NCI-H1436 treated with DMSO at 0.1 percent for 48 hours (cell line): Measurements from ENCODE around the gene SPCS3.
"Not testable (repeated sequence)": the region's sequence is repeated elsewhere in the genome, so short reads cannot be mapped to it uniquely, and the experiment has no call there.

ENCODE experiments used
- DNase-seq: peaks from one replicate; lab custom pipeline; 2025; lab: John Stamatoyannopoulos, UW

Gene SPCS3

DNA sequence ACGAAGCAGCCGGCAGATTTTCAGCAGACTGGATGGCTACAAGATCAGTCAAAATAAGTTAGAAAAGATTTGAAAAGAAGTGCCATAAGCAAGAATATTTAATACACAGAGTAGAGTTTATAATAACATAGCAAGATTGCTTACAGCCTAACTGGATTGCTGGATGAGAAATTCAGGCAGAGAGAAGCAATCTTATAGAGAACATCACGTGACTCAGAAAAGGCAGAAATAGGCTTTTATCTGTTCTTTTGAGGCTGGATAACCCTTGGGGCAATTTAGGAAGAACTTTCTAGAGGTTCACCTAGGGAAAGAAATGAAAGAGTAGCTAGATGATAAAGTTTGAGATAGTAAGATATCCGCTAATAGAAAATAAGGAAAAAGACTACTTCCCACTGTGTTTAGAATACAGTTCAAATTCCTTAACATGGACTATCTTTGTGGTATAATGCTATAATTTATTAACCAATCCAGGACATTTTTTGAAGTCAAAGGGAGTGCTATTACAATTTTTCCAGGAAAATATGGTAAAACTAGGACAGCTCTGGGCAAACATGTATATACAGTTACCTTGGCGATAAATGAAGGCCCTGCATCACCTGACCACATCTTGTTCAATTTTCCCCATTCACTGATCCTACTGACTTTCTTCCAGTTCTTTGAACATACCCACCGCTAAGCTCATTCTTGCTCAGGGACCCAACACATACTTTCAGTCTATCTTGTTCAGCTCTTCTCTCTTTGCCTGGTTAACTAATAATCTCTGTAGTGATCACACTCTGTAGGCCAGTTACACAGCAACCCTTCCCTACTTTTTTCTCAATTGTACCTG, 12.7 kb upstream of the SPCS3 start:
- no peak for DNase-seq

DNA sequence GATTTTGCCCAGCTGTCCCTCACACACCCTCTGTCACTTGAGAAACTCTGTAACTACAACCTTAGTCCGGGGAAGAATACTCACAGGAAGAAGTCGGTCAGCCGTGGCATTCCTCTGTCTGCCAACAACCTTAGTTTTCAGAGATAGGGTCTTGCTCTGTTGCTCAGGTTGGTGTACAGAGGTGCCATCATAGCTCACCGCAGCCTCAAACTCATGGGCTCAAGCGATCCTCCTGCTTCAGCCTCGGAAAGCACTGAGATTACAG, 12.2 kb upstream of the SPCS3 start:
- no peak for DNase-seq

- no peak for DNase-seq
Observed at GRCh38 chr4:176308441-176308840, 11.3 kb upstream of the SPCS3 start.

DNA sequence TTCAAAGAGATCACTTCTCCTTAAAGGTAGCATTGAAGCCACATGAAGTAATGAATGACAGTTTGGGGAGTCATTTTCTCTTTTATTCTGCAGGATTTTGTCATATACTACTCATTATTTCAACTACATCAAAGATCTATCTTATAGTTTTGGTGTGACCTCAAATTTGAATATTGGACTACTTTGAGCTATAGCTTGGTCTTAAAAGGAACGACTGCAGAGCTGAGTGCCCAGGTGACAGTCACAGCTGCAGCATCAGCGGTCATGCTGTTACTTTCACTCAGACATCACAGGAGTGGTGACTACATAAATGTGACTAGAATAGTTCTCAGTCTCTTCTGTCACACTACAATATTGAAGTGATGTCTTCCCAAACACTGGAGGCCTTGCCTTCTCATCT, 10.7 kb upstream of the SPCS3 start:
- no peak for DNase-seq

GRCh38 chr4:176309772-176310171, 10.0 kb upstream of the SPCS3 start:
- no peak for DNase-seq

GRCh38 chr4:176313596-176314336, 6.0 kb upstream of the SPCS3 start:
- no peak for DNase-seq

DNA sequence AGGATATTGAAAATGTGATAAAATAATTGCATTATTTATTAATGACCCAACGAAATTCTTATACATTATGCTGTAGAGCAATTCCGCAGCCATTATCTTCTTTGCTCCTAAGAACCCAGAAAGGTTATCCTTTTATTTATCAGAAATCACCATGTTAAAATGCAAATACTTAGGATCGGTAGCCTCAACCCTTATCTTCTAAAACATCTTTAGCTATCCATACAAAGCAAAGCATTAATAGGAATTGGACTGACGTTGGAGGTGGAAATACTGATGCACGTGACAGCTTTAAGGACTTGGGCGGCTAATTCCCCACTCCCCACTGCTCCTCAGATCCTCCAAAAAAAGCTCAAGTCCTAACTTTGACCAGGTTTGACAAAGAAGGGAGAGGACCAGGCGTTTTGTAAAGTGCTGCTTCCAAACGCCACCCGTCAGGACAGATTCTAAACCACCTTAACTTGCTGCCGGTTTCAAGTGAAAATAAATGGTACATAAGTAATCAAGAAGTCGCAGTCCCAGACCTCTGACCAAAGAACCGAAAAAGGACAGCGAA, 539 bp upstream of the SPCS3 start:
- DNase-seq = no peak

- no peak for DNase-seq
Observed at GRCh38 chr4:176320340-176320975, 692 bp downstream of the SPCS3 start.

GRCh38 chr4:176320976-176321361, 1.2 kb downstream of the SPCS3 start:
- no peak for DNase-seq

DNA sequence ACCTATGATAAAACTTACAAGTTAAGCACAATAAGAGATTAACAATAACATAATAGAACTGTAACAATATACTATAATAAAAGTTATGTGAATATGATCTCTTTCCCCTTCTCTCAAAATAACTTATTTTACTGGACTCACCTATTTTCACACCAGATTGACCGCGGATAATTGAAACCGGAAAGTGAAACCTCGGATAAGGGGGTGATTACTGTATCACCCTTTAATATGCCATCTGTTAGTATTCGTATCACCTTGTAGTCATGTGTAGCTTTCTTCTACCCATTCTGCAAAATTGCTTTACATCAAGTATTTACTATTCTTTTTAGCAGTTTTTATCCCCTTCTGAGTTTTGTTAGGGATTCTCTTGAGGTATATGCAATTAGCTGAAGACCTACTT, 1.8 kb downstream of the SPCS3 start:
- no peak for DNase-seq

DNA sequence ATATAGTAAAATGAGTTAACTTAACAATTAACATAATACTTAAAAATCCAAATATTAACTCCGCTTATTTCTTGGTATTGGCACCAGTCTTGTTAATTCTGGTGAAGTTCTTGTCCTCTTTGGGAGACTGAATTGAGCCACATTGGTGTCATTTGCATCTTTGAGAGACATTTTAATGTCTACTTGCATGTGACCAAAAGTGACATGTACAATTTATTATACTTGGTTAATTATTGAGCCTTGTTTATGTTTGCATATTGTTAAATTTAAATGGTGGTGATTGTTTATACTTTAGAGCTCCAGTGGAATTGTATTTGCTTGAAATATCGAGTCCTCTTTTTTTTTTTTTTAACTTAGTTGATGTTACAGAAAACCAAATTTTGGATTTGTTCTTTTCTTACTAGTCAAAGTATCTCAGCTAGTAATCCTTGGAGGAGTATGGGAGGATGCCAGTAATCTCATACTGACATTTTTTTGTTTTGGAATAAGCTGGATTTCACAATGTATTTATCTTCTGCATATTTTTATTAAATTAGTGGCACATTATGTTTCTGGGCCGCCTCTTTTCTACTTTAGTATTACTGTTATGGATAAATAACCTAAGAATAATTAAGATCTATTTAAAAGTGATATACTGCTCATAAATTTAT, 3.9 kb downstream of the SPCS3 start:
- no peak for DNase-seq

GRCh38 chr4:176324876-176325275, 5.1 kb downstream of the SPCS3 start:
- not testable (repeated sequence) for DNase-seq

GRCh38 chr4:176333076-176333475, 13.3 kb downstream of the SPCS3 start:
- DNase-seq = no peak

DNA sequence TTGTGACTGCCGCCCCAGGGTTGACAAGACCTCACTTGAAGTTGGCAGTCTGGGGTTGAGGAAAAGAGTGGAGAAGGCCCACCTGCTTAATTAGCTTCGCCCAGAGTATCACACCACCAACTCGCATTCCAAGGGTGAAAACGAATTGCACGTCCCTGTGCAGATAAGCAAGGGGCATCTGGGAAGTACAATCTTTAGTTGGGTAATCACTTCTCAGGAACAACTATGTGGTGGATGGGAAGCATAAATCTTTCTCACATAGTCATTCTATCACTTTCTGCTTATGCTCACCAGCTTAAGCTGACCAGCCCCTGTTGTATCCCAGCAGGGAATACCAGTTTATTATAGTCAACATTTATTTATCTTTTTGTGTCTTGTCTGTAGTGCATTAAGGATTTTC, 14.3 kb downstream of the SPCS3 start:
- DNase-seq = no peak

GRCh38 chr4:176335421-176335820, 15.7 kb downstream of the SPCS3 start:
- no peak for DNase-seq

- DNase-seq = no peak
Observed at GRCh38 chr4:176339936-176340761, 20.4 kb downstream of the SPCS3 start.

DNA sequence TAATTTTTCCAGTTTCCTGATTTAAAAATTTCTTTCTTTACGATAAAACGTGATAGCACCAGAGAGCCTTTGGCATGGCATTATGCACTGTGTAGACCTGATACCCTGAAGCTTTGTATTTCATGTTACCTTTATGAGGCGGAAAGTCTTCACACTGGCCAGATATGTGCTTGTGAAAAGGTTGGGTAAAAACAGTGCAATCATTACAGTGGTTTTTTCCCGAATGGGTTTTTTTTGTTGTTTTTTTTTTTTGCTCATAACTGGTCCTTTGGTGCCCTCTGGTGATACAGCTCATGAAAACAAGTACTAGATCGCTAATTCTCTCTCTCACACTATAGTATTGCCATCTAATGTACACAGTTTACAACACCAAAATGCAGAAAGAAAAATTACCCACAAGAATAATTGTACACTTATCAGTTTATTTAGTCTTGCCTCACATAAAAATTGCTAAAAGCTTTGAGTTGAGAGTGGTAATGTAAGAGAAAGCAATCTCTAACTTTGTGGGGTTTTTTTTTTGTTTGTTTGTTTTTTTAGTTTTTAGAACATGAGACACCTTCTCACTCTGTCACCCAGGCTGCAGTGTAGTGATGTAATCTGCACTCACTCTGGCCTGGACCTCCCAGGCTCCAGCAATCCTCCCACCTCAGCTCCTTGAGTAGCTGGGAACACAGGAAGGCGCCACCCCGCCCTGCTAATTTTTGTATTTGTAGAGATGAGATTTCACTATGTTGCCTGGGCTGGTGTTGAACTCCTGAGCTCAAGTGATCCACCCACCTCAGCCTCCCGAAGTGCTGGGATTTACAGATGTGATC, 21.3 kb downstream of the SPCS3 start:
- no peak for DNase-seq

DNA sequence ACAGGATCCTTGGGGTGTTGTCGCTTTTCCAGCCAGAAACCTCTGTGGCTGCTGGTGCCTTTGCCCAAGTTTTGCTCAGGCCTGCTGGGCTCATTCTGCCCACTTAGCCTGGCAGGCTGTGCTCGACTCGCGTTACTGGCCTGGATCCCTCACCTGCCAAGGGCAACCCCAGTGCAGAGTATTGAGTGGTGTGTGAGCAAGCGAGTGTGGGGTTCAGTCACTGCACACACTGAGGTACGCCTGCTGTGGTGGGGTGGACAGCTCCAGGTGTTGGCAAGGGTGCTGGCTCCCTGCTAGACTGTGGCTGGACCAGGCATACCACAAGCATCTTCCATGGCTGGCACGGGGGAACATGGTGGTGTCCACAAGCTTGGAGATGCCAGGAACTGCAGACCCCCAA, 22.6 kb downstream of the SPCS3 start:
- DNase-seq = no peak

DNA sequence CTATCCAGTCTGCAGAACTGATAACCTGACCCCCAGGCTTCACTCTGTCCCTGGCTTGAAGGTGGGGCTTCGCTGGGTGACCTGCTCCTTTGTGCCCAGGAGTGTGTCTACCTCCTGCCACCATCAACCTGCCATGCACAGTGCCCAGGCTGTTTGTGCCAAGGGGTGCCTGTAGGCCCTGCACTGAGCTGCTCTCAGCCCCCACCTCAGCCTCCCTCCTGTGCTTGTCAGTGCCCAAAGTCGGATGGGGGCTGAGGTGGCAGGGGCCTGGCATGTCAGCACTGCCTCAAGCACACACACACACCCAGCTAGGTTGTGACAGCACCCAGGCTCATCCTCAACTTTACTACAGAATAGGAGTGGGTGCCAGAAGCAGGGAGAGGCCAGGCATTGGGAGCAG, 23.5 kb downstream of the SPCS3 start:
- no peak for DNase-seq

- not testable (repeated sequence) for DNase-seq
Observed at GRCh38 chr4:176345346-176345745, 25.6 kb downstream of the SPCS3 start.

GRCh38 chr4:176346836-176347235, 27.1 kb downstream of the SPCS3 start:
- DNase-seq = not testable (repeated sequence)
